Endodermal cell (in vitro differentiated cells): Measurements from ENCODE around the gene LRRFIP1. TPM values are rescaled to one million over a fixed set of nuclear protein-coding genes. Genes with fewer than 3 reads are reported as not detected.

Experiments
- DNase-seq: peaks from one replicate; pipeline ENCODE4 v3.0.0-alpha.2; 2017
- H3K27ac ChIP-seq: 2 replicates; pipeline ENCODE4 v1.5.1; 2013; ENCODE audit warnings: mild to moderate bottlenecking, low read depth, low read length, moderate library complexity
- H3K27me3 ChIP-seq: 2 replicates; pipeline ENCODE4 v1.6.1; 2013; ENCODE audit warnings: mild to moderate bottlenecking, low read length, moderate library complexity; ENCODE audit not compliant: insufficient read depth, control insufficient read depth, poor library complexity, severe bottlenecking
- H3K36me3 ChIP-seq: 2 replicates; pipeline ENCODE4 v1.7.0; 2013; ENCODE audit warnings: mild to moderate bottlenecking, low read length, moderate library complexity; ENCODE audit not compliant: control insufficient read depth, insufficient read depth
- H3K4me1 ChIP-seq: one replicate; pipeline ENCODE4 v1.7.0; 2013; ENCODE audit warnings: low read length; ENCODE audit not compliant: control insufficient read depth, insufficient read depth
- H3K4me3 ChIP-seq: 2 replicates; pipeline ENCODE4 v1.5.1; 2013; ENCODE audit warnings: mild to moderate bottlenecking, low read length, moderate library complexity
- H3K9ac ChIP-seq: 2 replicates; pipeline ENCODE4 v1.6.1; 2013; ENCODE audit warnings: mild to moderate bottlenecking, low read length, moderate library complexity; ENCODE audit not compliant: poor library complexity, severe bottlenecking; ENCODE audit errors: extremely low read depth
- H3K9me3 ChIP-seq: 2 replicates; pipeline ENCODE4 v1.6.1; 2013; ENCODE audit warnings: mild to moderate bottlenecking, low read length, moderate library complexity; ENCODE audit not compliant: control insufficient read depth
- H3K27ac Mint-ChIP-seq: 2 replicates; pipeline ENCODE4 v1.8.0; 2020; ENCODE audit warnings: mixed read lengths
- H3K27me3 Mint-ChIP-seq: 2 replicates; pipeline ENCODE4 v1.8.0; 2021; ENCODE audit warnings: mild to moderate bottlenecking, mixed read lengths; ENCODE audit not compliant: insufficient read depth
- H3K36me3 Mint-ChIP-seq: 2 replicates; pipeline ENCODE4 v1.8.0; 2020; ENCODE audit warnings: low read depth, mixed read lengths
- H3K4me1 Mint-ChIP-seq: 2 replicates; pipeline ENCODE4 v1.8.0; 2020; ENCODE audit warnings: mixed read lengths
- H3K4me3 Mint-ChIP-seq: 2 replicates; pipeline ENCODE4 v1.8.0; 2020; ENCODE audit warnings: mild to moderate bottlenecking, moderate library complexity, mixed read lengths
- H3K9me3 Mint-ChIP-seq: 2 replicates; pipeline ENCODE4 v1.8.0; 2020; ENCODE audit warnings: mild to moderate bottlenecking, mixed read lengths
- WGBS, 2 experiments: methylation state at CpG; one replicate each; pipeline versions ENCODE4 v1.1.5 to v1.1.7; 2013; ENCODE audit warnings: missing lambda C conversion rate in 2 of 2, mixed read lengths in 1 of 2; ENCODE audit not compliant: insufficient coverage in 1 of 2, insufficient read length in 1 of 2; 5-methylcytosine and 5-hydroxymethylcytosine counted together
- total RNA-seq, 2 donors: library from RNA; stranded (reverse); fragmentation: NEBNext Ultra II Directional in 1 of 2; extraction: Animal tissue kit (Norgen Biotek cat#: 25700) in 1 of 2; gene quantifications; 2 replicates in 1 of 2; 3 replicates in 1 of 2; pipeline ENCODE4 v1.2.1, GENCODE V29; 2021
- TF ChIP-seq, protein P1 (sequence below): fragments of 200-600 bp; sonication (generic); conservative IDR thresholded peaks from 2 replicates; pipeline ENCODE4 v1.5.0; 2021; ENCODE audit warnings: antibody characterized with exemption, mild to moderate bottlenecking

The LRRFIP1 gene
- total RNA-seq, 2 donors from 2014 or later, result 102 to 132 TPM

DNA sequence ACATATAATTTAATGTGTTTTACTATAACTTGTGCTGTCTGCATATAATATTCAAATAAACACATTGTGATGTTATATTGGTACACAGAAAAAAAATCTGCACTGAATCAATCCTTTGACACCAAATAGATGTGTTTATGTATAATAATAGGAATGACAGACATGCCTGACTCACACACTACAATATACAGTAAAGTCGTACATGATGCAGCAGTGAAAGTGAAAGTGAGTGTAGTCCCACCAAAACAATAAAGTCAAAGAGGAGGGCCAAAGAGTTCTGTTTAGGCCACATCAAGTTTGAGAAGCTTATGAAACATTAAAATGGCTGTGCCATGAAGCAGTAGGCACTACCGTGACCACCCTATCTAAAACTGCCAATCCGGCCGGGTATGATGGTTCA, 163.0 kb downstream of the LRRFIP1 start:
- H3K4me3 Mint-ChIP-seq, result no peak overlapping the region
- H3K27ac ChIP-seq, result no peak overlapping the region
- no peaks in the 10 kb centered on the region for H3K4me1 ChIP-seq
- no peak for DNase-seq
- no peak overlapping the region for H3K9ac ChIP-seq
- H3K9me3 ChIP-seq, result peaks cover 25% of the 10 kb centered on the region
- TF ChIP-seq, protein P1, sequence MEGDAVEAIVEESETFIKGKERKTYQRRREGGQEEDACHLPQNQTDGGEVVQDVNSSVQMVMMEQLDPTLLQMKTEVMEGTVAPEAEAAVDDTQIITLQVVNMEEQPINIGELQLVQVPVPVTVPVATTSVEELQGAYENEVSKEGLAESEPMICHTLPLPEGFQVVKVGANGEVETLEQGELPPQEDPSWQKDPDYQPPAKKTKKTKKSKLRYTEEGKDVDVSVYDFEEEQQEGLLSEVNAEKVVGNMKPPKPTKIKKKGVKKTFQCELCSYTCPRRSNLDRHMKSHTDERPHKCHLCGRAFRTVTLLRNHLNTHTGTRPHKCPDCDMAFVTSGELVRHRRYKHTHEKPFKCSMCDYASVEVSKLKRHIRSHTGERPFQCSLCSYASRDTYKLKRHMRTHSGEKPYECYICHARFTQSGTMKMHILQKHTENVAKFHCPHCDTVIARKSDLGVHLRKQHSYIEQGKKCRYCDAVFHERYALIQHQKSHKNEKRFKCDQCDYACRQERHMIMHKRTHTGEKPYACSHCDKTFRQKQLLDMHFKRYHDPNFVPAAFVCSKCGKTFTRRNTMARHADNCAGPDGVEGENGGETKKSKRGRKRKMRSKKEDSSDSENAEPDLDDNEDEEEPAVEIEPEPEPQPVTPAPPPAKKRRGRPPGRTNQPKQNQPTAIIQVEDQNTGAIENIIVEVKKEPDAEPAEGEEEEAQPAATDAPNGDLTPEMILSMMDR, result no peak
- no peak overlapping the region for H3K4me3 ChIP-seq
- H3K27ac Mint-ChIP-seq, result no peak overlapping the region
- H3K27me3 ChIP-seq, result no peaks in the 10 kb centered on the region
- no peaks in the 10 kb centered on the region for H3K4me1 Mint-ChIP-seq
- H3K36me3 Mint-ChIP-seq, result peaks cover 27% of the 10 kb centered on the region
- peaks cover 2% of the 10 kb centered on the region for H3K27me3 Mint-ChIP-seq
- peaks cover 16% of the 10 kb centered on the region for H3K36me3 ChIP-seq
- WGBS, 2 experiments, result 85 to 95% methylated on average over 3 to 4 of the region's 4 CpGs
- H3K9me3 Mint-ChIP-seq, result peaks cover 29% of the 10 kb centered on the region

DNA sequence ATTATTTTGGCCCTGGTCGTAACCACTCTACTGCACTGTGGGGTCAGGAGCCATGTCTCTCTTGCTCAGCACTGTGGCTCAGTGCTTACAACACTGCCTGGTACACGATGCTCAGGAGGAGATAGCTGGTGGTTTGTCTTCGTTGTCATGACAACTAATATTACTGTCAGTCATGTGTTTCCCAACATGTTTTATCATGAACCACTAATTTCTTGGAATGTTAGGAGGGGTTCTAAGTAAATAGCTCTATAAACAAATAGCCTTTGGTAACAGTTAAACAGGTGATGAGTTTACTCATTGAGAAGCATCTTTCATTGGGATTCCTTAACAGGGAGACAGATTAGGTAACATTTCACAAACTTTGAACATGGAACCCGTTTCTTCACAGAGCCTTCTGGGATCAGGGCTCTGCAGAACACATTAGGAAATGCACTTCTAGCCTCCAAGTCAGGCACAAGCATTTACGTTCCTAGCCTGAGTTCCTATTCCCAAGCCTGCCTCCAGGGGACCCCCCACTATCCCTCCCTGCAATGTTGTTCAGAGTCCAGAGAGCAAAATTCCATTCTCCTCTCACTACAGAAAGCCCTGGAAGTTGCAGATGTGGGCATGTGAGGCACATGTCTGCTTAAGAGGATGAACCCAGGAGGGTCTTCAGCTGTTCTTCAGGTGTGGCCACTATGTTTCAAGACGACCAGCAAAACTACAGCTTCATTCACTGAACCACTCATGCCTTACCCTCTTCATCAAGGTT, 164.8 kb downstream of the LRRFIP1 start:
- Mint-ChIP-seq H3K27ac (no peak overlapping the region), H3K36me3 (peaks cover 13% of the 10 kb centered on the region), H3K4me3 (no peak overlapping the region), H3K27me3 (no peaks in the 10 kb centered on the region), H3K4me1 (no peaks in the 10 kb centered on the region), H3K9me3 (peaks cover 14% of the 10 kb centered on the region)
- H3K9me3 ChIP-seq, result peaks cover 11% of the 10 kb centered on the region
- no peaks in the 10 kb centered on the region for H3K4me1 ChIP-seq
- no peak overlapping the region for H3K4me3 ChIP-seq
- TF ChIP-seq, protein P1, result peak; percentile 75
- DNase-seq, result peak; percentile 80
- no peak overlapping the region for H3K27ac ChIP-seq
- H3K36me3 ChIP-seq, result peaks cover 10% of the 10 kb centered on the region
- no peak overlapping the region for H3K9ac ChIP-seq
- H3K27me3 ChIP-seq, result no peaks in the 10 kb centered on the region
- WGBS, 2 experiments, result 79 to 88% methylated on average over 5 to 6 of the region's 6 CpGs

GRCh38 chr2:237797253-237797652, 169.9 kb downstream of the LRRFIP1 start:
- H3K4me1 Mint-ChIP-seq, result no peaks in the 10 kb centered on the region
- TF ChIP-seq, protein P1, result no peak
- no peak overlapping the region for H3K9ac ChIP-seq
- no peak for DNase-seq
- H3K27me3 Mint-ChIP-seq, result peaks cover 7% of the 10 kb centered on the region
- no peak overlapping the region for H3K27ac Mint-ChIP-seq
- peaks cover 16% of the 10 kb centered on the region for H3K9me3 Mint-ChIP-seq
- H3K27ac ChIP-seq, result no peak overlapping the region
- H3K9me3 ChIP-seq, result peaks cover 9% of the 10 kb centered on the region
- no peaks in the 10 kb centered on the region for H3K36me3 ChIP-seq
- H3K4me3 Mint-ChIP-seq, result no peak overlapping the region
- 95 to 100% methylated on average over 1 to 3 of the region's 3 CpGs for WGBS, 2 experiments
- H3K4me1 ChIP-seq, result no peaks in the 10 kb centered on the region
- H3K4me3 ChIP-seq, result no peak overlapping the region
- H3K27me3 ChIP-seq, result no peaks in the 10 kb centered on the region
- no peaks in the 10 kb centered on the region for H3K36me3 Mint-ChIP-seq
